GM08714 (cell line): Measurements from ENCODE around the gene ROBO1.

ENCODE experiments used
- H3K4me3 ChIP-seq: fragments of 200-500 bp; sonication (Bioruptor generic); 2 replicates; pipeline ENCODE4 v1.5.1; 2014; ENCODE audit warnings: mild to moderate bottlenecking, low read length, inconsistent platforms
- ZNF274 ChIP-seq: IDR thresholded peaks from 2 replicates; pipeline ENCODE4 v1.6.1; 2012; ENCODE audit warnings: mild to moderate bottlenecking, low read depth, low read length

Gene ROBO1

DNA sequence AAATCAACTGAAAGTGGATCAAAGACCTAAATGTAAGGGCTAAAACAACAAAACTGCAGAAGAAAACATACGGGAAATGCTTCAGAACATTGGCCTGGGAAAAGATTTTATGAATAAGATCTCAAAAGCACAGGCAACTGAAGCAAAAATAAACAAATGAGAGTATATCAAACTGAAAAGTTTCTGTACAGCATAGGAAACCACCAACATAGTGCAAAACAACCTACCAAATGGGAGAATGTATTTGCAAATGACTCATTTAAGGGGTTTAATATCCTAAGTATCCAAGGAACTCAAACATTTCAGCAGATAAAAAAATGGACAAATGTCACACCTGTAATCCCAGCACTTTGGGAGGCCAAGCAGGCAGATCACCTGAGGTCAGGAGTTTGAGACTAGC, 489.1 kb downstream of the ROBO1 start:
- TF ChIP-seq ZNF274, result no peak
- no peak overlapping the region for H3K4me3 ChIP-seq

DNA sequence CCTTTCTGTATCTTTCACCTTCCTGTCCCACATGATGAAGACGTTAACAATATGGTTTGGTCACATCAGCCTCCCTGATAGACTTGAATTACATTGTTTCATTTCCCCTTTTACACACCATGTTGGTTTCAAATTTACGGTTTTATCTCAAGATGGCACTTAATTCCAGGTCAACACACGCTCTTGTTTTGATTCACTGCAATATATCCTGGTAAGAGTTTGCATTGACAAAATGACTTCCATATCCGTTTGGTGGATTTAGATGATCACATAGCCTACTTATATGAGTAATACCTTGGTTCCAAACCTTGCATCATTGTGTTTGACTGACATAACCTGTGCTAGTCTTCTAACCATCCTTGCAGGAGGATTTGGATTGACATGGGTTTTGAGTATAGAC, 499.4 kb downstream of the ROBO1 start:
- H3K4me3 ChIP-seq, result no peak overlapping the region

DNA sequence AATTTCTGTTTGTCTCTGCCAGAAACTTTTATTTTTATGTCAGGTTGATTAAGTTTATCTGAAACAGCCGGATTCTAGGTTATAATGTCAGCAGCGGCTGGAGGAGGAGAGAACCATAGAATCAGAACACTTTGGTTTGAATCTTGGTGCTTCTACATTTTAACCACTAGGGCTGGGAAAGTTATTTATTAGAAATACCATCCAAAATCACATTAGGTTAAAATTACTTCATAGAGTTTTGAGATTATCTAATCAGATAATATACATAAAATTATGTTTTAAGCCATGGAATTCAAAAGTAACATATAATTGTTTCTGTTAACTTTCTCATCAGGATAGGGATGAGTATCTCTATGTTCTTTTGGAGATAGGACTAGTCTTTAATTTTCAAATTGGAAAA, 502.9 kb downstream of the ROBO1 start:
- H3K4me3 ChIP-seq, result no peak overlapping the region
- TF ChIP-seq ZNF274, result no peak

More for the DNA sequence above, 499.4 kb downstream of the ROBO1 start:
- no peak for TF ChIP-seq ZNF274

DNA sequence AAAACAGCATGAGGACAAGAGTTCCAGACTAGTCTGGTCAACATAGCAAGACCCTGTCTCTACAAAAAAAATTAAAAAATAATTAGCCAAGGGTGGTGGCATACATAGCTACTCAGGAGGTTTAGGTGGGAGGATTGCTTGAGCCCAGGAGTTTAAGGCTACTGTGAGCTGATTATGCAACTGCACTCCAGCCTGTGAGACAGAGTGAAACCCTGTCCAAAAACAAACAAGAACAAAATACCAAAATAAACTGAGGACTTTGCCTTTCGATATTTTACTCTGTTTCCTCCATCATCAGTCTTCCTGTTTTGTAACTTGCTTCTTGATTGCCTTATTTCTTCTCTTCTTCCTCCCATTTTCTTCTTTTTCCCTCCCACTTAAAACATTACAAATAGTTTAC, 504.4 kb downstream of the ROBO1 start:
- H3K4me3 ChIP-seq, result no peak overlapping the region
- TF ChIP-seq ZNF274, result no peak

DNA sequence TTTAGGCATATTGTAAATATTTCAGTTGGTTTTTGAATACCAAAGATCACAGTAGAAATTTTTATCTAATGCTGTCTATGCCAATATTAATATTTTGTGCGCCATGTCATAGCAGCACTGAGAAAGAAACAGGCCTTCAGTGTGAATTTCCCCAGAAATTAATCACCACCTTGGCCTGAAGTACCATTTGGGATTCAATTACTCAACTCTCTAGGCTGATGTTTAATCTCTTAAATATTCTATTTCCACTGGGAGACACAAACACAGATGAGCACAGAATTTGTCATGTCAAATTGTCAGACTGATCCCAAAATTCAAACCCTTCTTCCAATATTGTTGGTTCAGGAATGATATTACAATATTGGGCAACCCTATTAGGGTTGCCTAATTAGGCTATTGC, 509.3 kb downstream of the ROBO1 start:
- no peak for TF ChIP-seq ZNF274

DNA sequence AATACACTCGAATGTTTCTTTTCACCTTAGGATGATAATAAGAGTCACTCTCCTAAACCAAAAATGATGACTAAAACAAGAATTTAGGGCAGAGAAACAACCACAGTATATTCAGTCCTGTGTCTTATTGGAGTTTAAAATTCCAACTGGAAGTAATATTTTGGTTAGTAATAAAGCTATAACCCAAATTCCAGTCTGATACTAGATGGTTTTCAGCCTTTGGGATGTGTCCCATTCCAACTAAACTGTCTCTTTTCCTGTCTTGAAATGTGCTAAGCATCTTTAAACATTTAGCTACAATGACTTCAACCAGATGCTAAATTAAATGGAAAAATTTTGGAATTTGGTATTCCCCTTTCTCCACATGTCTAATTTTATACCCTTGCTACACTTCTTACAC, 510.0 kb downstream of the ROBO1 start:
- no peak for TF ChIP-seq ZNF274
- H3K4me3 ChIP-seq, result no peak overlapping the region

More for the DNA sequence above, 509.3 kb downstream of the ROBO1 start:
- no peak overlapping the region for H3K4me3 ChIP-seq

DNA sequence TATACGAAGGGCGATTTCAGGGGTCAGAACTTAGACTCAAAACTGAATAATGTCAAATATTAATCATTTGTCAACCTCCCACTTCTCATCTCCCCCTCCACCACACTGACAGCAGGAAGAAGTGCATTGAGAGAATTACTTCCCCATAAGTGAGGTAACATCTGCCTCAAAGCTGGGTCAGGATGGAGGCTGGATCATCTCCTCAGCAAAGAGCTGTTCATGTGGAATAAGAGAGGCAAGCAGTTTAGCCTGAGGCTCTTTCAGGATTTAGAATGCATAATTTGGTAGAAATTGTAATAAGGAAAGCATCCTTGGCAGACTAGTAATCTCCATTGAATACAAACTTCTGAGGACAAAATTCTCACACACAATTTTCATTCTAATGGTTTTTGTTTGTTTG, 512.1 kb downstream of the ROBO1 start:
- no peak for TF ChIP-seq ZNF274
- H3K4me3 ChIP-seq, result no peak overlapping the region

DNA sequence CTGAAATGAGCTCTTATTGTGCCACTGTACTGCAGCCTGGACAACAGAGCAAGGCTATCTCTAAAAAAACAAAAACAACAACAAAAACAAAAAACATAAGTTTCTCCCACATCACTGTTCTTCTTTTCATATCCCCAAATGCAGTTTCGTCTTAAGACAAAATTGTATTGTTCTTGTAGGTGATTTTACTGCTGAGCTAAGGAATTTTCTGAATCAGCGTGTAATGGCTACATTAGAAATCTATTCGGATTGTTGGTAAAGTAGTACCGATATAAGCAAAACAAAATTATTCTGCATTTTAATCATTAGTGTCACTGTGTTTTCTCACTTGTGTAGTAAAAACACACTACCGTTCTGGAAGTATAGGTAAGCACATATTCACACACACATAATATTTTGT, 512.5 kb downstream of the ROBO1 start:
- no peak overlapping the region for H3K4me3 ChIP-seq
- TF ChIP-seq ZNF274, result no peak

DNA sequence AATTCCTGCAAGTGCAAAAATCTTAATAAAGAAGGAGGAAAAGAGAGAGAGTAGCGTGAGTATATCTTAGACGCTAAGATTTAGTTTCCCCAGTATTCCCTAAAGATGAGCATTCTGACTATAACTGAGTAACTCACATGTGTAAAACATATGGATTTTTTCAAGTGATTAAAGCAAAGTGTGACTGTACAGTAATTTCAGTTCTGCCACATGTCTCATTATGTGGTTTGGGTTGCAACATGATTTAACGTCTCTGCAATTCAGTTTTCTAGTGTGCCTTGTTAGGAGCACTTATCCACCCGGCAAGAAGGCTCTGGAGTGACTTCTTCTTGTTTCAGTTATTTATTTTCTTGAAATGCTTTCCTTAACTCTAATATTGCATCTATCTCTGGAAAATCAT, 514.1 kb downstream of the ROBO1 start:
- TF ChIP-seq ZNF274, result no peak
- H3K4me3 ChIP-seq, result no peak overlapping the region

DNA sequence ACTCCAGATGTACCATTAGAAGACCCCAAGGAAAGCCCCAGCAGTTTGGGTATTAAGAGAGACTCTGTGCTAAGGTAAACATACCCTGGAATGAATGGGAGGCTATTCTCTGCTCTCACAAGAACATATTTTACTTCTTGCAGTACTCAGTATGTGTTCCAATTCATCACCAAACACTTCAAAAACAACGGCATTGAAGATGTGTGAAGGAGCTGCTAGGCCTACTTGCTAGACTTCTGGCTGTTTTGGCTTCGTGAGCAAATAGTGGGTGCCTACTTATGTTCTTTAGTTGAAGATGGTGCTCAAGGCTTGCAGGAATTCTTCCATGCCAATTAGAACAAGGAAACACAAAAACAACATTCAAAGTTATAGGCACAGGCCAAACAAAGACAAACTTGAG, 514.5 kb downstream of the ROBO1 start:
- no peak for TF ChIP-seq ZNF274
- no peak overlapping the region for H3K4me3 ChIP-seq

DNA sequence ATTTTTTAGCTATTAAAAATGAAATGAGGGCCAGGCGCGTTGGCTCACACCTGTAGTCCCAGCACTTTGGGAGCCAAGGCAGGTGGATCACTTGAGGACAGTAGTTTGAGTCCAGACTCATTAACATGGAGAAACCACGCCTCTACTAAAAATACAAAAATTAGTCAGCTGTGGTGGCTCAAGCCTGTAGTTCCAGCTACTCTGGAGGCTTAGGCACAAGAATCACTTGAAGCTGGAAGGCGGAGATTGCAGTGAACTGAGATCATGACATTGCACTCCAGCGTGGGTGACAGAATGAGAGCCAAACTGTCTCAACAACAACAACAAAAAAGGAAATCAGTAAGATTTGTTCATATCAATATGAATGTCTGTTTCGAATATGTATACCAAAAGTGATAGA, 517.1 kb downstream of the ROBO1 start:
- no peak overlapping the region for H3K4me3 ChIP-seq
- TF ChIP-seq ZNF274, result no peak

DNA sequence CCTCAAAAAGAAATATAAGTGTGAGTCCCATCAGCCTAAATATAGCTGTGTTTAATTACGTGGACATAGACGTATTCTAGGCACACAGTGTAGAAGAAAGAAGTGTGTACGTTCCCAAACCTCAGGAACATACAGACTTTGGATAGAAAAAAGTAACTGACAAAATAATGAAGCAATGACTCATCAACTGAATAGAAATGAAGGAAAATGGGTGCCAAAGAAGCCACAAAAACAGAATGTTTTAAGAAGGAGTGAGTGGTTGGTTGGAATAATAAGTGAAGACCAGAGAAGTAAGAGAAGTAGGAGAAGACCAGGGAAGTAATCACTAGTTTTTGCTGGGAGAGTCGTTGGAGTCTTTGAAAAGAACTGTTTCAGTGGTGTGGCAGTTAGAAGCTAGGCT, 518.1 kb downstream of the ROBO1 start:
- no peak overlapping the region for H3K4me3 ChIP-seq
- no peak for TF ChIP-seq ZNF274

DNA sequence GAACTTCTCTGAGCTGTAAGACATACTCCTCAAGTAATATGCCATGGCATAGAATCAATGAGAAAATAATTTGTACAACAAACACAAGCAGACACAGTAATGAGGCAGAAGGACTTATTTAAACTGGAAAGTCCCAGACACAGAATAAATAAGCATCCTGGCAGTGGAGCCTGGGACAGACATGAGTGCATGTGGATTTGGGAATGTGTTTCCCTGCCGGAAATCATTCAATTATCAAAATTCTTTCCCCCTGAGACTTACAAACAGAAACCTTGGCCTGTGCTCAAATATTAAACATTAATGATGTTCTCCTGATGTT, 520.1 kb downstream of the ROBO1 start:
- no peak for TF ChIP-seq ZNF274
- no peak overlapping the region for H3K4me3 ChIP-seq

DNA sequence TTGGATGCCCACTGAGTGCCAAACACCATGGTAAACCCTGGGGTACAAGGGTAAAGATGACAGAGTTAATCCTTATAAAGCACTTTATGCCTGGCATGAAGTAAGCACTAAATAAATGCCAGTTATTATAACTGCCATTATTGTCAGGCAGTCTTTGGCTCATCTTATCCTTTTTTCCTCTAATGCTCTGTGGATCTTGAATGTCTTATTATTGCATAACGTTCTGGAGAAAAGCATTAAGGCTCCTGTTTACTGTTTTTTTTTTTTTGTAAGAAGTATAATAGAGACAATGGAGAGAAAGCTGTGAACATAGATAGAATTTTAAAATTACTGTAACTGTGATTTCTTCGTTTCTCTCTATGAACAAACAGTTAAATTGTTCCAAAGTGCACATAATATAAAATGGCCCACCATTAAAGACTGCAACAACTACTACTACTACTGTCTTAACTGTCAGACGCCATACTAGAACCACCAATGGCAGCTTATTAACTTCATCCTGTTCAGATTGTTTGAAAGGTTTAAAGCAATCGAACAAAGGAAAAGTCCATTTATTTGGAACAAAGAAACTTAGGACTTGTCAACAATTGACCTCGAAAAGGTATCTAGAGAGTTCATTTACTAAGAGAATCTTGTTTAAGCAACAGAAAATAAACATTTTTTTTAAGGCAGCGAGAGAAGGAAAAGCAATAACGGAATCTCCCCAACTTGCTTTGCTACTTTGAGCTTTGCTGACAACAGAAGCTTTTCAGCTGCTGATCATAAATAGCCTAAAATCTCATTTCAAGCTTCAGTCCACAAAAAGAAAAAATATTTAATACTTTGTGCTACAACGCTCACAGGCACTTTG, 520.7 kb downstream of the ROBO1 start:
- no peak for TF ChIP-seq ZNF274
- H3K4me3 ChIP-seq, result no peak overlapping the region

DNA sequence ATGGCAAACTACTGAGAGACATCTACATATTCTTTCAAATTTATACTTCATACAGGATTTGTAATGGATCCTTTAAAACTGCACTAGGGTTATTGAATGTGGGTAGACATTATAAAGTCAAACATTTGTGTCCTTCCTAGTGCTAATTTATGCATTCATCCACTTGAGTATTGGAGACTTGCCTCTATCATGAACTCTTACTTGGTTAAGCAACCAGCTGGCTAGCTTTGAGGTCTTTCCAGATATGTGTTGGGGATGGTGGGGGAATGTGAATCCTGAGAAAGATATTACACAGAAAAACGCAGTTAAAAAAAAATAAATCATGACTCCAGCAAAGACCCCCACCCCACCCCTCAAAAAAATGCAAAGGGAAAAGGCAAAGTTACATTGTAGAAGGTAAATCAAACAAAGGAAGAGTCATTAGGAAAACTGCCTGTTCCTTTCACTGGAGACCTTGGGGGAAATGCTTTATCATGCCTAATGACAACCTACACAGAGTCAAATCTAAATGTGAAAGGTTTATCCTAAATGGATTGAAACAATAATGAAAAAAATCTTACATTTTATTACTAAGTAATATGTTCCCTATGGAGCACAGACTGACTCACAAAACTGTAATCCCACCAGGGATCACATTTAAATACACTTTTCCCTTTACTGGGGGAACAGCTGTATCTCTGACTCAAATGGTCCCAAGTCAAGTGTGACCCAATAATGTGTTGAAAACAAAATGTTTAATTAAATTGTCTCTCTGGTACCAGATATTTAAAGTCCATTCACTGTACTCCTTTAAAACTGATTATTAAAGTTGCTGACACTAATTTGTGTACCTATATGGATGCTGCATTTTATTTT, 522.3 kb downstream of the ROBO1 start:
- TF ChIP-seq ZNF274, result no peak
- H3K4me3 ChIP-seq, result no peak overlapping the region

DNA sequence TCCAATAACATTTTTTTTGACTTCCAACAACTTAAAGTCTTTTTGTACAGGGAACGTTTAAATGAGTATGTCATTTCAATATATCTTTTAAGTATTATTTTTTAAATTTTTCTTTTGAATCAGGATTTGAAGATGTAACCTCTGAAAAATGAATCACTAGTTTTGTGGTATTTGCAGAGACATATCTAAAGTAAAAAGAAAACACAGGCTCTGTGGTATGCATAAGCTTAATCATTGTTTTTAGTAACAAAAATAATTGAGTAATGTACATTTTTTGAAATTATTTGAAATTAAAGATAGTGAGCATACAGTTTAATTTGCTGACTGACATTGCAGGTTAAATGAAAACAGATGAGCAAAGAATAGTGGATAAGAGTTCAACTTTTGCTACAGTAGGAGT, 531.3 kb downstream of the ROBO1 start:
- H3K4me3 ChIP-seq, result no peak overlapping the region
- TF ChIP-seq ZNF274, result no peak
